ENCODE data around the gene CIAO3.

Gene CIAO3

GRCh38 chr16:734981-735881, 5.6 kb downstream of the CIAO3 start:
- DNase-seq (ENCODE audit: low read depth), result no peak

- DNase-seq (ENCODE audit: low read depth), result no peak
Observed at GRCh38 chr16:734208-734980, 6.4 kb downstream of the CIAO3 start.

- DNase-seq (ENCODE audit: low read depth), result no peak
Observed at GRCh38 chr16:733382-734207, 7.2 kb downstream of the CIAO3 start.

GRCh38 chr16:732936-733335, 7.9 kb downstream of the CIAO3 start:
- DNase-seq (ENCODE audit: low read depth), result no peak

GRCh38 chr16:732332-732731, 8.5 kb downstream of the CIAO3 start:
- DNase-seq (ENCODE audit: low read depth), result no peak

GRCh38 chr16:730666-731509, 9.9 kb downstream of the CIAO3 start:
- no peak for DNase-seq (ENCODE audit: low read depth)

GRCh38 chr16:729768-730665, 10.8 kb downstream of the CIAO3 start:
- DNase-seq (ENCODE audit: low read depth), result no peak

GRCh38 chr16:728890-729744, 11.7 kb downstream of the CIAO3 start:
- DNase-seq (ENCODE audit: low read depth), result no peak

GRCh38 chr16:728131-728889, 12.5 kb downstream of the CIAO3 start:
- no peak for DNase-seq (ENCODE audit: low read depth)

GRCh38 chr16:727291-727977, 13.4 kb downstream of the CIAO3 start:
- no peak for DNase-seq (ENCODE audit: low read depth)

- peak; percentile 46 for DNase-seq (ENCODE audit: low read depth)
Observed at GRCh38 chr16:726438-727290, 14.1 kb downstream of the CIAO3 start, which contains the start of the genes CCDC78 and HAGHL. Gene CCDC78, minus strand, starts transcription at chr16:726443. Its CDS starts 76 bp downstream, at chr16:726367. Gene HAGHL, plus strand, starts transcription at chr16:727106. Its CDS starts 404 bp downstream, at chr16:727510.

- DNase-seq (ENCODE audit: low read depth), result no peak
Observed at GRCh38 chr16:726188-726437, 14.7 kb downstream of the CIAO3 start.

GRCh38 chr16:725463-726187, 15.2 kb downstream of the CIAO3 start:
- DNase-seq (ENCODE audit: low read depth), result no peak

- no peak for DNase-seq (ENCODE audit: low read depth)
Observed at GRCh38 chr16:725041-725376, 15.8 kb downstream of the CIAO3 start.

GRCh38 chr16:724188-725040, 16.4 kb downstream of the CIAO3 start:
- no peak for DNase-seq (ENCODE audit: low read depth)

GRCh38 chr16:723695-724094, 17.1 kb downstream of the CIAO3 start:
- no peak for DNase-seq (ENCODE audit: low read depth)
